ENCODE data around the gene LTBP2. TPM values are rescaled to one million over a fixed set of nuclear protein-coding genes. Genes with fewer than 3 reads are reported as not detected.

The LTBP2 gene
- total RNA-seq, 6 experiments from 2014 or later, result 0.46 to 3.5 (median 1.7) TPM

DNA sequence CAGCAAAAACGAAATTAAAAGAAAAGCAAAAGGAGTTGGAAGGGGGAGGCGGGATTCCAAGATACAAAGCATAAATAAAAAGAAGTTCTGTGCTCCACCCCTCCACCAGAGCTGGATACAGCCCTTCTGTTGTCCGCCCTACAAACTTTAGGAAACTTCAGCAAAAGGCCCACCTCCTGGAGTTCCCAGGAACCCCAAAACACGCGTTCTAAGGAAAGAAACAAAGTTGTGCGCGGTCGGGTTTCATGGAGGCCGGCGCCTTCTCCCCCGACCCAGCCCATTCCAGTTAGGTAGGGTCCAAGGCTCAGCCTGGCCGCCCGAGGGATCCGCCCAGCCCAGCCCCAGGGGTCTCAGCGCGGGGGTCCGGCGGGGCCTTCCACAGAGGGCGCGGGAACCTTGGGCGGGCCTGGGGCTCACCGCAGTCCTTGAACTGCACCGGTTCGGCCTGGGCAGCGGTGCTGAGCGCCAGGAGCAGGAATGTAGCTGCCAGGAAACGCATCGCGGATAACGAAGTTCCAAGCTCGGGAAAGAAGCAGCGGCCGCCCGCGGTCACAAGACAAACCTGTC lies 119.2 kb downstream of the LTBP2 start, which contains the start of gene NPC2:
NPC2 (minus strand) TSS at position 530 of the 567 bp plus-strand sequence; CDS start at position 499, 31 bp downstream.
- WGBS (ENCODE audit: insufficient coverage, low coverage, low lambda C conversion rate, missing lambda C conversion rate), result 0% methylated on average over 3 of the region's 35 CpGs
- Histone ChIP-seq H3K27me3 (no peaks in the 10 kb centered on the region), H3K4me3 (peak within 1 kb of the TSS; percentile 88 to 97 (median 95)), H3K27ac (peak within 1 kb of the TSS; percentile 83 to 93 (median 86)), H3K9me3 (no peaks in the 10 kb centered on the region), H3K36me3 (no peaks in the 10 kb centered on the region), H3K4me1 (peaks cover 0 to 6% (median 3%) of the 10 kb centered on the region in 4 donors)
- ATAC-seq, result no peak
- peak; percentile 74 for TF ChIP-seq POLR2A (IDR thresholded peaks at IDR 0.05)
- TF ChIP-seq, protein P1, sequence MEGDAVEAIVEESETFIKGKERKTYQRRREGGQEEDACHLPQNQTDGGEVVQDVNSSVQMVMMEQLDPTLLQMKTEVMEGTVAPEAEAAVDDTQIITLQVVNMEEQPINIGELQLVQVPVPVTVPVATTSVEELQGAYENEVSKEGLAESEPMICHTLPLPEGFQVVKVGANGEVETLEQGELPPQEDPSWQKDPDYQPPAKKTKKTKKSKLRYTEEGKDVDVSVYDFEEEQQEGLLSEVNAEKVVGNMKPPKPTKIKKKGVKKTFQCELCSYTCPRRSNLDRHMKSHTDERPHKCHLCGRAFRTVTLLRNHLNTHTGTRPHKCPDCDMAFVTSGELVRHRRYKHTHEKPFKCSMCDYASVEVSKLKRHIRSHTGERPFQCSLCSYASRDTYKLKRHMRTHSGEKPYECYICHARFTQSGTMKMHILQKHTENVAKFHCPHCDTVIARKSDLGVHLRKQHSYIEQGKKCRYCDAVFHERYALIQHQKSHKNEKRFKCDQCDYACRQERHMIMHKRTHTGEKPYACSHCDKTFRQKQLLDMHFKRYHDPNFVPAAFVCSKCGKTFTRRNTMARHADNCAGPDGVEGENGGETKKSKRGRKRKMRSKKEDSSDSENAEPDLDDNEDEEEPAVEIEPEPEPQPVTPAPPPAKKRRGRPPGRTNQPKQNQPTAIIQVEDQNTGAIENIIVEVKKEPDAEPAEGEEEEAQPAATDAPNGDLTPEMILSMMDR (IDR thresholded peaks at IDR 0.05), result no peak
- intact Hi-C loops (cut with DNase I), result no loop called here
- no peak for DNase-seq

DNA sequence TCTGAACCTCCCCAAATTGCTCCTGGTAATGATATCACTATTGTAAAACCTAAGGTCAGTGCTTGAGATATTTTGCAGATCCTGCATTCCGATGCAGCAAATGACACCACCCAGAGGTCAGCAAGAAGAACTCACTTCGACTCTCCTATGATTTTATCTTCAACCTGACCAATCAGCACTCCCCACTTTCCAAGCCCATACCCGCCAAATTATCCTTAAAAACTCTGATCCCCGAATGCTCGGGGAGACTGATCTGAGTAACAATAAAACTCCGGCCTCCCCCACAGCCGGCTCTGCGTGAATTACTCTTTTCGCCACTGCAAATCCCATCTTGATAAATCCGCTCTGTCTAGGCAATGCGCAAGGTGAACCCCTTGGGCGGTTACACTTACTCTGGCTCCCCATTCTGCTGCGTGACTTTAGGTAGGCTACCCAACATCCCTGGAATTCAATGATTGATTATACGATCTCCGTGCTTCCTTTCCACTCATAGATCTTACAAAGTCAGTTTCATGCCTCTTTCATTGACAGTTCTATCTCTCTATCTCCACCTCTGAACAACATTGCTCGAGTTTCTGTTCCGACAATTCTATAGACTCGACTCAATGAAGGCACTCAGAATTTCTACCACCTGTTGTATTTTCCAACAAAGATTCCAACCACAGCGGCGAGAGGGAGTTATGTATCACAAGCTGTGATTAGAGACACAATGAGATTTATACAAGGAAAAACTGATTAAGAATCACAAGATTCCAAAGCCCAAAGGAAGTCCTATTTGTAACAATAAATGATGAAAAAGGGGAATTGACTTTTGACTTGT lies 119.9 kb downstream of the LTBP2 start:
- Histone ChIP-seq H3K4me3 (peak overlapping the region; percentile 80 to 89 (median 86)), H3K27ac (peak overlapping the region; percentile 83 to 93 (median 86)), H3K4me1 (peaks cover 0 to 6% (median 3%) of the 10 kb centered on the region in 4 donors), H3K27me3 (no peaks in the 10 kb centered on the region), H3K9me3 (no peaks in the 10 kb centered on the region), H3K36me3 (no peaks in the 10 kb centered on the region)
- DNase-seq, result no peak
- WGBS (ENCODE audit: insufficient coverage, low coverage, low lambda C conversion rate, missing lambda C conversion rate), result 3% methylated on average over 20 of the region's 20 CpGs
- intact Hi-C loops (cut with DNase I), result no loop called here
- no peak for TF ChIP-seq POLR2A (IDR thresholded peaks at IDR 0.05)
- TF ChIP-seq, protein P1 (IDR thresholded peaks at IDR 0.05), result peak; percentile 15 to 38 (median 32)
- no peak for ATAC-seq

DNA sequence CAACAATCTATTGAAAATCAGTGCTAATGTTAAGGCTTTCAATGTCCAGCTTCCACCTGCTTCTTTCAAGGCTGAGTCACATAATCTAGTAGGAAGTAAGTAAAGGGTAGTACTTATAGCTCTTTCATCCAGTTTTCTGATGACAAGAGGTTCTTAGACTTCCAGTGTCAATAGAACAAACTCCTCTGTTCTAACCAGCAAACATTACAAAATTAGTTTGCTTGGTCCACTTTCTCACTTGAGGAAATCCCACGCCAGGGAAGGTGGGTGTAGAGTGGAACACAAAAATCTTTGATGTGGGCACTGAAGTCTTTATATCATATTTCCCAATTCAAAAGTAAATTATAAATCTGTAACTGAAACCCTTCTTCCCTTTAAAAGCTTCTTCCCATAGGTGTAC lies 121.6 kb downstream of the LTBP2 start:
- peaks cover 0 to 6% (median 3%) of the 10 kb centered on the region in 4 donors for H3K4me1 ChIP-seq
- DNase-seq (no peak), ATAC-seq (no peak)
- no peaks in the 10 kb centered on the region for H3K36me3 ChIP-seq
- 45% methylated on average over 1 of the region's 1 CpG for WGBS (ENCODE audit: insufficient coverage, low coverage, low lambda C conversion rate, missing lambda C conversion rate)
- H3K27me3 ChIP-seq, result no peaks in the 10 kb centered on the region
- H3K27ac ChIP-seq, result no peak overlapping the region
- intact Hi-C loops (cut with DNase I), result no loop called here
- TF ChIP-seq POLR2A (IDR thresholded peaks at IDR 0.05), result no peak
- TF ChIP-seq, protein P1 (IDR thresholded peaks at IDR 0.05), result no peak
- no peak overlapping the region for H3K4me3 ChIP-seq
- H3K9me3 ChIP-seq, result no peaks in the 10 kb centered on the region

DNA sequence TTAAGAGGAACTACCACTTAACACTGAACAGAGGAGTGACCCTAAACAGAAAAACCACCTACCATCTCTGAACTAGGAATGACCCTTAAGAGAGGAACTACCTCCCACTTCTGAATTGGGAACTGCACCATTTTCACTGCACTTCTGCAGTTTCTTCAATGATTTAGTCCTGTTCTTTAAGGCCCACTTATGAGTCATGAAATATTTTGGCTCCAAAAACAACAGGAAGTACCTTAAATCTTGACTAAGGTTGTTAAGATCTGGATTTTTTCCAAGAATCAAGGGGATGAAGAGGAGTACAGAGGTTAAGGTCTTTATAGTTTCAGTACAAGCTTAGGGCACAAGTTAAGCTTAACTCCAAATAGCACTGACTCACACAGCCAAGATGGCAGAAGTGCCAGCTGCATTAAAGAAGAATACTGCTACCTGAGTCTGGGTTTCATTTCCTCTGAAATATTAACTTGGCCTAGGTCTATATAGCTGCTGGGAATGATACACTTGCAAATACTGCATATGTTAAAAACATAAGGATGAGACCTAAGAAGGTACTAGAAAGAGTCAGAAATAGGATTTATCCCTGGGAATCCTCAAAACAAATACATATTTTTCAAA lies 123.1 kb downstream of the LTBP2 start:
- ATAC-seq, result no peak
- TF ChIP-seq POLR2A (IDR thresholded peaks at IDR 0.05), result no peak
- TF ChIP-seq, protein P1 (IDR thresholded peaks at IDR 0.05), result no peak
- Histone ChIP-seq H3K9me3 (no peaks in the 10 kb centered on the region), H3K27ac (no peak overlapping the region), H3K27me3 (no peaks in the 10 kb centered on the region), H3K4me3 (no peak overlapping the region), H3K4me1 (no peaks in the 10 kb centered on the region), H3K36me3 (peaks cover 0 to 9% (median 0%) of the 10 kb centered on the region in 4 donors)
- DNase-seq, result no peak
- intact Hi-C loops (cut with DNase I), result no loop called here
